Measurements from ENCODE around the gene M1AP.

DNA sequence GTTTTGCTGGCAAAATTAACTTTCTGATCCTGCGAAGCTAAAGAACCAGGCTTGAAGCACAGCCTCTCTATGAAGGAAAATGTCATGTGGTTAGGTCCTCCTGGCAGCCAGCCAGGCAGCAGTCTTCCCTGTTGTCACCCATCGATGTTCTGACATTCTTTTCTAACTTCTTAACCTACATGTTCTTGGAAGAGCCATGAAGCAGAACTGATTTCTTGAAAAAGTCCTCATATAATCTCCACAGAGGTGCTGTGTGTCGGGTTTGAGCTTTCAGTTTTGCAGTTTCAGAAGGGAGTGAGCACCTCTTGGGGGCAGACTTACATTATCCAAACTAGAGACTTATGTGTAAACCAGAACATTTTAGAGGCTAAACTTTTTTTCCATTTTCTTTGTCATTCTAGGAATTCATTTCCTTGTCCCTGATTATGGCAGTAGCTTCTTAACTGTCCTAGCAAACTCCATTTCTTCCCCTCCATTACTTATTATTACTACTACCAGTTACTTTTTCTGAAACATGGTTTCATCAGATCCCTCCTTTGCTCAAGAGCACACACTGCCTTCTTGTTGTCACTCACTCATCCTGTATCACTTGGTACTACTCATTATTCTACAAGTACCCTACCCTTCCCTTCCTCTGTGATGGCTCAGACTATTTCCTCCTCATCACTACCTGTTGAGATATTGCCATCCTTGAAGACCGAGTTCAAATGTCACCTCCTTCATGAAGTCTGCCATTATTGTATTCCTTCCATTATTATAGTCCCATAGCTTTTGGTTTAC, 62.5 kb downstream of the M1AP start:
- no peak for TF ChIP-seq POLR2A (IDR thresholded peaks at IDR 0.05; ENCODE audit: low read length)
- TF ChIP-seq GATA1 (IDR thresholded peaks at IDR 0.05; ENCODE audit: low read depth, low read length), result no peak
